CD8-positive, alpha-beta memory T cell (primary cell): Measurements from ENCODE around the gene CYP17A1. TPM values are rescaled to one million over a fixed set of nuclear protein-coding genes. Genes with fewer than 3 reads are reported as not detected.
A peak's percentile ranks its signal among the peaks of the same experiment; 100 is the strongest.

ENCODE experiments used
- CTCF ChIA-PET: fragments of 350-600 bp; sonication (Branson Sonifier 250); formaldehyde crosslinking; loops from one replicate; lab custom pipeline; 2021; ENCODE audit warnings: antibody characterized with exemption; lab: Charles Lee
- POLR2A ChIA-PET: fragments of 350-600 bp; sonication (Branson Sonifier 250); formaldehyde crosslinking; loops from one replicate; lab custom pipeline; 2021; ENCODE audit warnings: antibody characterized with exemption; lab: Charles Lee
- DNase-seq, 5 donors: peaks; one replicate each; pipeline versions ENCODE4 v3.0.0 to v3.0.0-alpha.2; 2020 to 2022; ENCODE audit warnings: mixed read lengths in 1 of 5
- H3K27ac ChIP-seq: one replicate; pipeline ENCODE4 v1.7.0; 2013; ENCODE audit warnings: low read depth, mild to moderate bottlenecking, low read length, moderate library complexity
- H3K27me3 ChIP-seq: 2 replicates; pipeline ENCODE4 v1.7.0; 2013; ENCODE audit warnings: low read length, mild to moderate bottlenecking; ENCODE audit not compliant: insufficient read depth, poor library complexity, severe bottlenecking
- H3K36me3 ChIP-seq: 2 replicates; pipeline ENCODE4 v1.7.0; 2013; ENCODE audit warnings: mild to moderate bottlenecking, low read length, moderate library complexity; ENCODE audit not compliant: insufficient read depth
- H3K4me1 ChIP-seq: 2 replicates; pipeline ENCODE4 v1.7.0; 2013; ENCODE audit warnings: mild to moderate bottlenecking, low read length, moderate library complexity; ENCODE audit not compliant: insufficient read depth
- H3K4me3 ChIP-seq: 2 replicates; pipeline ENCODE4 v1.7.0; 2013; ENCODE audit warnings: mild to moderate bottlenecking, low read length
- H3K9me3 ChIP-seq: 2 replicates; pipeline ENCODE4 v1.7.0; 2013; ENCODE audit warnings: mild to moderate bottlenecking, low read length
- H3K27ac Mint-ChIP-seq, 8 donors: one replicate each; pipeline ENCODE4 v1.8.0; 2020 to 2021; ENCODE audit warnings: mixed read lengths in 8 of 8, mild to moderate bottlenecking in 6 of 8, inconsistent platforms in 3 of 8, moderate library complexity in 3 of 8
- H3K27me3 Mint-ChIP-seq, 2 donors: one replicate each; pipeline ENCODE4 v1.8.0; 2020 to 2021; ENCODE audit warnings: mixed read lengths in 2 of 2, mild to moderate bottlenecking in 1 of 2, moderate library complexity in 1 of 2
- H3K36me3 Mint-ChIP-seq, 3 donors: one replicate each; pipeline ENCODE4 v1.8.0; 2020 to 2021; ENCODE audit warnings: mixed read lengths in 3 of 3, inconsistent platforms in 1 of 3, mild to moderate bottlenecking in 1 of 3
- H3K4me1 Mint-ChIP-seq, 3 donors: one replicate each; pipeline ENCODE4 v1.8.0; 2020 to 2021; ENCODE audit warnings: mixed read lengths in 3 of 3, inconsistent platforms in 1 of 3, mild to moderate bottlenecking in 1 of 3
- H3K4me3 Mint-ChIP-seq, 7 donors: one replicate each; pipeline ENCODE4 v1.8.0; 2020 to 2021; ENCODE audit warnings: mixed read lengths in 7 of 7, mild to moderate bottlenecking in 6 of 7, moderate library complexity in 4 of 7, inconsistent platforms in 2 of 7
- H3K9me3 Mint-ChIP-seq, 5 donors: one replicate each; pipeline ENCODE4 v1.8.0; 2020 to 2022; ENCODE audit warnings: mixed read lengths in 5 of 5, mild to moderate bottlenecking in 3 of 5, moderate library complexity in 2 of 5, inconsistent platforms in 1 of 5
- polyA plus RNA-seq: library from polyadenylated mRNA; unstranded; fragments of 300-500 nt; fragmentation: Illumina TruSeq; gene quantifications from one replicate; pipeline ENCODE4 v1.2.3, GENCODE V29; 2021
- total RNA-seq, 2 experiments: library from RNA; stranded (reverse); gene quantifications; one replicate each; pipeline ENCODE4 v1.2.3, GENCODE V29; 2021

The CYP17A1 gene
- total and polyA plus RNA-seq, 3 experiments from 2014 or later = 0.13 TPM; not detected in 2

- H3K27me3 Mint-ChIP-seq = no peaks in the 10 kb centered on the region
- H3K4me3 Mint-ChIP-seq = no peak overlapping the region
- Histone ChIP-seq H3K4me1 (peaks cover 5% of the 10 kb centered on the region), H3K4me3 (no peak overlapping the region), H3K27me3 (no peaks in the 10 kb centered on the region), H3K9me3 (no peaks in the 10 kb centered on the region), H3K36me3 (peaks cover 1% of the 10 kb centered on the region), H3K27ac (no peak overlapping the region)
- CTCF ChIA-PET = no interaction called here
- H3K36me3 Mint-ChIP-seq = peaks cover 0 to 39% (median 6%) of the 10 kb centered on the region in 3 donors
- POLR2A ChIA-PET = interaction anchor here (0.6 kb wide), 1 partner anchor 264 kb away, joined by 8 read pairs; no protein-coding TSS in a partner anchor
- no peaks in the 10 kb centered on the region for H3K9me3 Mint-ChIP-seq
- H3K27ac Mint-ChIP-seq = no peak overlapping the region
- DNase-seq = no peak
- peaks cover 4 to 5% (median 5%) of the 10 kb centered on the region in 3 donors for H3K4me1 Mint-ChIP-seq
These were observed 20.0 kb downstream of the CYP17A1 start for GRCh38 chr10:102817175-102817574.

GRCh38 chr10:102815790-102816549 is 21.2 kb downstream of the CYP17A1 start:
- H3K9me3 ChIP-seq = no peaks in the 10 kb centered on the region
- Mint-ChIP-seq H3K27me3 (no peaks in the 10 kb centered on the region), H3K36me3 (peaks cover 0 to 51% (median 6%) of the 10 kb centered on the region in 3 donors), H3K9me3 (no peaks in the 10 kb centered on the region), H3K4me3 (no peak overlapping the region), H3K27ac (peak overlapping the region in 3 of 8 donors; percentile 27 to 33 (median 29)), H3K4me1 (peaks cover 5 to 10% (median 9%) of the 10 kb centered on the region in 3 donors)
- peaks cover 12% of the 10 kb centered on the region for H3K36me3 ChIP-seq
- ChIA-PET CTCF (no interaction called here), POLR2A (no interaction called here)
- H3K4me3 ChIP-seq = no peak overlapping the region
- H3K27ac ChIP-seq = no peak overlapping the region
- peaks cover 8% of the 10 kb centered on the region for H3K4me1 ChIP-seq
- no peak for DNase-seq
- no peaks in the 10 kb centered on the region for H3K27me3 ChIP-seq

DNA sequence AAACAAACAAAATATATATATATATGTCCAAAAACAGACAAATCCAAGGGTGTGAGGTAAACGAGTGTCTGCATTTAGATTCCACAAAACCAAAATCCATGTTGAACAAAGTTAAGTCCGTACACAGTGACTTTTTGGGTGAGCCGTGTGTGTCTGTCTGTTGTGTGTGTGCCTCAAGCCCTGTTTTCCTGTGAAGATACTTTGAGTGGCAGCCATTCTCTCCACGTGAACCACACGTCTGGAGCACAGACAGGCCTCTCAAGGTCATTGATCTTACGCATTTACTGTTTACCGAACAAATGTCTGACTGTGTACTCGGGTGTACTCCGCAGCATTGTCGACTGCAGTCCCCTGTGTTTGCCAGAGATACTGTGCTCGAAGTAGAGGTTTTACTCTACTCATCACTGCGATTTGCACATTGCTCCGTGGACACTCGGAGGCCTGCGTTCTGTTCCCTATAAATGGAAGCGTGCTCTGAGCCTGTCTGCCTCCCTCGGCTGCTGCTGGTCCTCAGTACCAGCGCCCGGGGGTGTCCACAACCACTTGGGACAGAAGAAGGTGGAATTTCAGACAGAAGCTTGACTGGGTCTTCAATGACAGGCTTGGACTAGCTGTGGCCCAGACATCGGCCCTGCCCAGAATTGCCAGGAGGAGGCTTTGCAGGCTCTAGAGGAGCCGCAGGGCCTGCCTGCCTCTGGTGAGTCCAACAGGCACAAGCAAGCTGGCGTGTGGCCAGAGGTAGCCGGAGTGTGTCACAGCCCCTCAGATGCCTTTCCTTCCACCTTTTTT is 22.1 kb downstream of the CYP17A1 start:
- Histone ChIP-seq H3K27me3 (no peaks in the 10 kb centered on the region), H3K9me3 (no peaks in the 10 kb centered on the region), H3K4me3 (no peak overlapping the region), H3K4me1 (peaks cover 8% of the 10 kb centered on the region), H3K36me3 (peaks cover 14% of the 10 kb centered on the region), H3K27ac (no peak overlapping the region)
- no peak overlapping the region for H3K4me3 Mint-ChIP-seq
- no peaks in the 10 kb centered on the region for H3K9me3 Mint-ChIP-seq
- H3K36me3 Mint-ChIP-seq = peaks cover 0 to 54% (median 6%) of the 10 kb centered on the region in 3 donors
- peaks cover 5 to 10% (median 9%) of the 10 kb centered on the region in 3 donors for H3K4me1 Mint-ChIP-seq
- DNase-seq = no peak
- CTCF ChIA-PET = no interaction called here
- H3K27me3 Mint-ChIP-seq = no peaks in the 10 kb centered on the region
- POLR2A ChIA-PET = no interaction called here
- H3K27ac Mint-ChIP-seq = peak overlapping the region in 1 of 8 donors; percentile 17

GRCh38 chr10:102814453-102814871 is 22.8 kb downstream of the CYP17A1 start:
- H3K27ac ChIP-seq = no peak overlapping the region
- no peak for DNase-seq
- no peaks in the 10 kb centered on the region for H3K9me3 ChIP-seq
- peaks cover 18% of the 10 kb centered on the region for H3K36me3 ChIP-seq
- CTCF ChIA-PET = no interaction called here
- H3K4me1 Mint-ChIP-seq = peaks cover 5 to 10% (median 9%) of the 10 kb centered on the region in 3 donors
- no peak overlapping the region for H3K4me3 Mint-ChIP-seq
- POLR2A ChIA-PET = no interaction called here
- peaks cover 8% of the 10 kb centered on the region for H3K4me1 ChIP-seq
- no peaks in the 10 kb centered on the region for H3K27me3 Mint-ChIP-seq
- peaks cover 0 to 60% (median 6%) of the 10 kb centered on the region in 3 donors for H3K36me3 Mint-ChIP-seq
- no peak overlapping the region for H3K4me3 ChIP-seq
- no peaks in the 10 kb centered on the region for H3K27me3 ChIP-seq
- no peaks in the 10 kb centered on the region for H3K9me3 Mint-ChIP-seq
- peak overlapping the region in 1 of 8 donors; percentile 21 for H3K27ac Mint-ChIP-seq

DNA sequence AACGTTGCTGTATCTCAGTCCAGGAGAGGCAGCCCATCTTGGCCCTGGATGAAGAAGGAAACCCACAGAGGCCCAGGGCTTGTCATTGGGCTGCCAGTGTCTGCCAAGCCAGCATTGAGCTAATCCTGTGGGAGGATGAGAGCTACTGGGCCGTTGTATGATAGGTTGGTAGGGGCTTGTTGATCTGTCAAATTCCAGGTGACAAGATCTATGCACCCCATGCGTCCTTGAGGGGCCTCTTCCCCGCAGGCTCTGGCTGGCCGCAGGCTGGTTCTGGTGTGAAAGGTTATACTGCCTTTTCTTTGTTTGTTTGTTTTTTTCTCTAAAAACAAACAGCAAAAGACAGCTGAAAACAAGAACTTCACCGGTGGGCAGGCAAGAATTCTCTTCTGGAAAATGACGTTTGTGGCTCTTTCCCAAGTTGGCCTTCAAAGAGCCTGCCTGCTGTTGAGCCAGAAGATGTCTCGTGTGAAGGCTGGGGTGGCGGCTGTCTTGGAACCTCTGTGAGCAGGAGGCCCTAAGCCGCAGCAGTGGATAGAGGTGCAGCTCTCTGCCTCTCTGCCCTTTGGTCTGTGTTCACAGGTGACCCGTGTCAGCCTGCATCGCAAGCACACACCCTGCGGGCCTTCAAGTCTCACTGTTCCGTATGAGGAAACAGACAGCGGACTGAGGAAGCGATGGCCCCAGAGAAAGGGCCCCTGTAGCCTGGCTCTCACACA is 23.3 kb downstream of the CYP17A1 start:
- peaks cover 18% of the 10 kb centered on the region for H3K36me3 ChIP-seq
- Mint-ChIP-seq H3K27me3 (no peaks in the 10 kb centered on the region), H3K4me1 (peaks cover 5 to 10% (median 9%) of the 10 kb centered on the region in 3 donors), H3K4me3 (no peak overlapping the region), H3K27ac (no peak overlapping the region), H3K36me3 (peaks cover 0 to 63% (median 6%) of the 10 kb centered on the region in 3 donors), H3K9me3 (no peaks in the 10 kb centered on the region)
- CTCF ChIA-PET = no interaction called here
- no peak for DNase-seq
- no peak overlapping the region for H3K27ac ChIP-seq
- H3K27me3 ChIP-seq = no peaks in the 10 kb centered on the region
- no peak overlapping the region for H3K4me3 ChIP-seq
- no peaks in the 10 kb centered on the region for H3K9me3 ChIP-seq
- POLR2A ChIA-PET = no interaction called here
- peaks cover 8% of the 10 kb centered on the region for H3K4me1 ChIP-seq

DNA sequence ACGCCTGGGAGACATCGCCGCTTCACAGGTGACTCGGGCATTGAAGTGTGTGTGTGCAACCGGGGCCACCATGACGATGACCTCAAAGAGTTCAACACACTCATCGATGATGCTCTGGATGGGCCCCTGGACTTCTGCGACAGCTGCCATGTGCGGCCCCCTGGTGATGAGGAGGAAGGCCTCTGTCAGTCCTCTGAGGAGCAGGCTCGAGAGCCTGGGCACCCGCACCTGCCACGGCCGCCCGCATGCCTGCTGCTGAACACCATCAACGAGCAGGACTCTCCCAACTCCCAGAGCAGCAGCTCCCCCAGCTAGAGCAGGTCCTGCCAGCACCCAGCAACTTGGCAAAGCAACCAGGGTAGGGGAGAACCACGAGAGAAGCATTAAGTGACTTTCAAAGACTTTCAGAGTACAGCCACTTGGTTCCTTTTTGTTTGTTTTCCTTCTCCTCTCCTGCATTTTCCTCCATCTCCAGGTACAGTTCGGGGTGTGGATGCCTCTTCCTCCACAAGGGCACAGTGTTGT is 24.1 kb downstream of the CYP17A1 start:
- H3K27ac Mint-ChIP-seq = peak overlapping the region in 1 of 8 donors; percentile 91
- H3K4me1 Mint-ChIP-seq = peaks cover 8 to 15% (median 9%) of the 10 kb centered on the region in 3 donors
- Histone ChIP-seq H3K36me3 (peaks cover 18% of the 10 kb centered on the region), H3K9me3 (no peaks in the 10 kb centered on the region), H3K27me3 (no peaks in the 10 kb centered on the region), H3K4me3 (no peak overlapping the region), H3K27ac (no peak overlapping the region), H3K4me1 (peaks cover 8% of the 10 kb centered on the region)
- H3K9me3 Mint-ChIP-seq = no peaks in the 10 kb centered on the region
- H3K36me3 Mint-ChIP-seq = peaks cover 0 to 70% (median 7%) of the 10 kb centered on the region in 3 donors
- no peak for DNase-seq
- POLR2A ChIA-PET = no interaction called here
- no peaks in the 10 kb centered on the region for H3K27me3 Mint-ChIP-seq
- CTCF ChIA-PET = no interaction called here
- H3K4me3 Mint-ChIP-seq = no peak overlapping the region

GRCh38 chr10:102812231-102812876 is 24.9 kb downstream of the CYP17A1 start:
- Mint-ChIP-seq H3K4me3 (no peak overlapping the region), H3K4me1 (peaks cover 8 to 15% (median 9%) of the 10 kb centered on the region in 3 donors), H3K27me3 (no peaks in the 10 kb centered on the region), H3K27ac (peak overlapping the region in 6 of 8 donors; percentile 46 to 86 (median 51)), H3K36me3 (peaks cover 0 to 70% (median 7%) of the 10 kb centered on the region in 3 donors), H3K9me3 (no peaks in the 10 kb centered on the region)
- Histone ChIP-seq H3K4me3 (no peak overlapping the region), H3K4me1 (peaks cover 8% of the 10 kb centered on the region), H3K27ac (no peak overlapping the region), H3K9me3 (no peaks in the 10 kb centered on the region), H3K36me3 (peaks cover 18% of the 10 kb centered on the region), H3K27me3 (no peaks in the 10 kb centered on the region)
- POLR2A ChIA-PET = no interaction called here
- CTCF ChIA-PET = no interaction called here
- peak in 1 of 5 donors; percentile 8 for DNase-seq
